AG10803 (cell line): ENCODE results near the gene CNTN4.

Experiments used
- DNase-seq: peaks from one replicate; pipeline ENCODE4 v3.0.0; 2010; ENCODE audit warnings: low read depth
- H3K4me3 ChIP-seq: 2 replicates; pipeline ENCODE4 v1.5.1; 2011; ENCODE audit warnings: mild to moderate bottlenecking, low read length, control low read depth
- CTCF ChIP-seq: conservative IDR thresholded peaks from 2 replicates; pipeline ENCODE4 v1.5.1; 2011; ENCODE audit warnings: mild to moderate bottlenecking, low read length, control low read depth, inconsistent platforms

CNTN4 gene

GRCh38 chr3:2354702-2355101 is 256.0 kb downstream of the CNTN4 start:
- DNase-seq, result no peak
- no peak for TF ChIP-seq CTCF
- no peak overlapping the region for H3K4me3 ChIP-seq

DNA sequence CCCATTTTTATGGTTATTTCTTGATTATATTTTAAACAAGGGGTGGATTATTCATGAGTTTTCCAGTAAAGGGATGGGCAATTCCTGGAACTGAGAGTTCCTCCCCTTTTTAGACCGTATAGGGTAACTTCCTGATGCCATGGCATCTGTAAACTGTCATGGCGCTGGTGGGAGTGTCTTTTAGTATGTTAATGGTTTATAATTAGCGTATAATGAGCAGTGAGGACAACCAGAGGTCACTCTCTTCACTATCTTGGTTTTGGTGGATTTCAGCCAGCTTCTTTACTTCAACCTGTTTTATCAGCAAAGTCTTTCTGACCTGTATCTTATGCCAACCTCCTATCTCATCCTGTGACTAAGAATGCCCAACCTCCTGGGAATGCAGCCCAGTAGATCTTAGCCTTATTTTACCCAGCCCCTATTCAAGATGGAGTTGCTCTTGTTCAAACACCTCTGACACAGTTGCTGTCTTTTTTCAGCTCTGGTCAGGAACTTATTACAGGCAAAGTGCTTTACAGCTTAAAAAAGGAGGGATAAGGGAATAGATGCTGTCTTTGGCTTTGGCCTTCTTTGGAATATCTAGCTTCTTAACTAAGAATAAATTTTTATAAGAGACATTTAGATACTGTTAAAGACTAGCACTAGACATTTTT is 257.8 kb downstream of the CNTN4 start:
- H3K4me3 ChIP-seq, result no peak overlapping the region
- TF ChIP-seq CTCF, result no peak
- DNase-seq, result no peak

DNA sequence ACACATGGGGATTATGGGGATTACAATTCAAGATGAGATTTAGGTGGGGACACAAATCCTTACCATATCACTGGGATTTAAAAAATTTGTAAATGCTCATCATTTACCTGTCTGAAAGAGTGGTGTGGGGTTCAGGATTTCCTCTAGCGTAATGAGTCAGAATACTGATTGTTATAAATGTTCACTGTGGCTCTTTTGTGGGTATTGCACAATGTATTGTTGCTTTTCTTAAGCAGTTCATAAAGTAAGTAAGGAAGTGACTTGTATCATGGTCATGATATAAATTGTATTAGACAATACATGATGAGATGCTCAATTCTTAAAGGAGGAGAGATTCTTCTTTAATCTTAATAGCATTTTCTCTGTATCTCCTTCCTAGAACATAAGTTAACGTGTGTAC is 262.1 kb downstream of the CNTN4 start:
- no peak overlapping the region for H3K4me3 ChIP-seq
- DNase-seq, result no peak
- no peak for TF ChIP-seq CTCF

DNA sequence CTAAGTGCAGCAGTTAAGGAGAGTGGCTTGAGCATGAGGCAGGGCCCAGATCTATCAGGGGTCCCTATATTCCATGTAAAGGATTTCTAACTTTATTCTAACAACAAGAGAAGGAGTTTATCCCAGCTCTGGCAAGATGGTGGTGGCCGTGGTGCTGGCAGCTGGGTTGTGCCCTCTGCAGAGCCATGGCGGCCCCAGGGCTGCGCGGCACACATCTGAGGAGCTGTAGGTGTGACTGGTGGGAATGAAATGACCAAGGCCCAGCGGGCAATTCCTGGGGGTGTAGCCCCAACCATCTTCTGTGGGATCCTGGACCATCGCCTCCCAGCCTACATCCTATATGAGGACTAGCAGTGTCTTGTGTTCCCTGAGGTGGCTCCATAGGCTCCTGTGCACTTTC is 263.5 kb downstream of the CNTN4 start:
- H3K4me3 ChIP-seq, result no peak overlapping the region
- no peak for DNase-seq
- no peak for TF ChIP-seq CTCF

- TF ChIP-seq CTCF, result no peak
- no peak overlapping the region for H3K4me3 ChIP-seq
- DNase-seq, result no peak
These were observed 265.2 kb downstream of the CNTN4 start for GRCh38 chr3:2363854-2364253.

DNA sequence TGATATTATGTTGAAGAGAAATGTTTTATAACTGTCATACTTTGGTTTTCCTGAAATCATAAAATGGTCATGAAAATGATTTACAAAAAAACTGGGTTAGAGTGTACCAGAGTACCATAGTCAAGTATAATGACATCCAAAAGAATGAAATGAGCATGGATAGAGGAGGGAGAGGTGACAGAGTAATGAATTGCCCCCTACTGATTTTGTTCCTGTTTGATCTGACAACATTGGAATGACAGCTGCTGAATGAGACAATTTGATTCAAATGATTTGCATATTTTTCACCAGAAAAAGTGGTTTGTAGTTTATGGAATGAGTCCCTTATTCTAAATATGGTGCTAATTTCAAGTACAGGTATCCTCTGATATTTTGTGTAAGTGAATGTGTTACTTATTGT is 271.7 kb downstream of the CNTN4 start:
- no peak for TF ChIP-seq CTCF
- DNase-seq, result no peak
- H3K4me3 ChIP-seq, result no peak overlapping the region

DNA sequence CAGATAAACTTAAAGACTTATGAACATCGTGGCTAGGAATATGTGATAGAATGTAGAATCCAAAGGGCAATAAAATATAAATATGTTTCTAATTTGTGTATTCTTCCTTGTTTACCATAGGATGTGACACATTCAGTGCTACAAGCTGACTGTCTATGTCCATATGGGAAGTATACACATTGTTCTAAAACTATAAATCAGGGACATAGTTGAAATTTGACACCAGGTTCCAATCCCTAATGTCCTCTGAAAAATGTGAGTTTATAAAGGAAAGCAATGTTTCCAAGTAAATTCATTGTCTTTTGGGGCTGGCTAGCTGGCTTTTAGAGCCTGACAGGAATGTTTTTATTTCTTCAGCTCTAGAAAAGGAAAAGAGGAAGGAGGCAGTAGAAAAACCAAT is 273.6 kb downstream of the CNTN4 start:
- no peak for DNase-seq
- TF ChIP-seq CTCF, result no peak
- no peak overlapping the region for H3K4me3 ChIP-seq
